ENCODE results near the gene ADAMTS15. TPM values are rescaled to one million over a fixed set of nuclear protein-coding genes. Genes with fewer than 3 reads are reported as not detected.

ADAMTS15 gene
- total and polyA plus RNA-seq, 2 donors (not counting 3 experiments of a cell fraction or from before 2014, with no cell fraction given): 0.08 TPM; not detected in 1

DNA sequence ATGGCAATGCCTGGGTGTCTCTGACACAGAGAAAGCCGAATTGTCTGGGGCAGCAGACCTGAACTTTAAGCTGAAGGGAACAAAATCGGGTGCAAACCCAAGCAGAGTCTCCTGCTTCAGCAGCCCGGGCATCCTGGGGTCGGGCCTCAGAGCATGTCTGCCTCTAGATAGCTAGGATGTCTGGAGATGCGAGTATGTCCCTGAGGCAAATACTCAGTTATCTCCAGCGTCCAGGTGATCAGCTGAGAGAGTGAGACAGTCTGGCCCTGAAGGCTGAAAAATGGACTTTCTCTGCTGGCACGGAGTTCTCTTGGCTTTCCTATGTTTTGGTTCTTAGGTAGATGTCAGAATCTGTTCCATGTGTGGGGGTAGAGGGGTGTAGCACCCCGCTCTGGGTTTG is 23.3 kb upstream of the ADAMTS15 start:
- no peak overlapping the region for H3K27ac ChIP-seq (ENCODE audit: insufficient read depth, low read depth, low read length)
- H3K9ac ChIP-seq (replicated peaks; ENCODE audit: extremely low read depth, insufficient read depth, low read length): no peak overlapping the region
- H3K79me2 ChIP-seq (ENCODE audit: control insufficient read depth, insufficient read depth, low read length): no peaks in the 10 kb centered on the region
- no peaks in the 10 kb centered on the region for H3K9me1 ChIP-seq (replicated peaks; ENCODE audit: control insufficient read depth, extremely low read depth, insufficient read depth, low read length)
- no peak overlapping the region for H3K4me3 ChIP-seq (replicated peaks in 1 of 3; ENCODE audit: insufficient read depth in 1 of 3, low read depth in 1 of 3, low read length in 3 of 3)
- no peak overlapping the region for H3K4me2 ChIP-seq (ENCODE audit: insufficient read depth, low read length)
- ChIA-PET POLR2A (no interaction called here), CTCF (interaction anchor here (0.6 to 3.6 kb wide), 5 partner anchors 9 to 1249 kb away, joined by 3 to 12 read pairs (median 8); no protein-coding TSS in a partner anchor)
- intact Hi-C loops (cut with micrococcal nuclease) (no loop called here), dilution Hi-C loops (cut with MboI; ENCODE audit: extremely low pct_ligation_motif_present, low sequenced_read_pairs) (loop anchor here (25.0 kb wide), 1 partner anchor 437 kb away; no protein-coding TSS in a partner anchor)
- no peaks in the 10 kb centered on the region for H3K36me3 ChIP-seq (ENCODE audit: control insufficient read depth in 2 of 2, extremely low read depth in 1 of 2, insufficient read depth in 2 of 2, low read length in 2 of 2)
- H3K9me3 ChIP-seq (replicated peaks; ENCODE audit: control insufficient read depth, insufficient read depth, low read length): no peaks in the 10 kb centered on the region
- no TSS peak for BruUV-seq (replicated peaks)
- FAIRE-seq: no peak
- H4K20me1 ChIP-seq (replicated peaks; ENCODE audit: control insufficient read depth, extremely low read depth, insufficient read depth, low read length): no peaks in the 10 kb centered on the region
- no peak overlapping the region for H2AFZ ChIP-seq (ENCODE audit: low read depth, low read length)
- TF ChIP-seq JUN (IDR thresholded peaks at IDR 0.05; ENCODE audit: borderline replicate concordance, insufficient read depth, insufficient read length, low read depth) (no peak), POLR2A (IDR thresholded peaks at IDR 0.05; ENCODE audit: low read depth, low read length) (no peak), FOS (IDR thresholded peaks at IDR 0.05; ENCODE audit: borderline replicate concordance, insufficient read depth, low read length) (no peak), POLR2AphosphoS5 (IDR thresholded peaks at IDR 0.05; ENCODE audit: insufficient read depth, low read depth, low read length) (no peak), EZH2 (IDR thresholded peaks at IDR 0.05; ENCODE audit: borderline replicate concordance, low read depth, low read length, severe bottlenecking) (no peak), MYC (IDR thresholded peaks at IDR 0.05; ENCODE audit: low read depth, low read length) (no peak), GATA2 (IDR thresholded peaks at IDR 0.05; ENCODE audit: insufficient read depth, insufficient read length, low read depth, low read length) (no peak)
- TF ChIP-seq, protein P1, sequence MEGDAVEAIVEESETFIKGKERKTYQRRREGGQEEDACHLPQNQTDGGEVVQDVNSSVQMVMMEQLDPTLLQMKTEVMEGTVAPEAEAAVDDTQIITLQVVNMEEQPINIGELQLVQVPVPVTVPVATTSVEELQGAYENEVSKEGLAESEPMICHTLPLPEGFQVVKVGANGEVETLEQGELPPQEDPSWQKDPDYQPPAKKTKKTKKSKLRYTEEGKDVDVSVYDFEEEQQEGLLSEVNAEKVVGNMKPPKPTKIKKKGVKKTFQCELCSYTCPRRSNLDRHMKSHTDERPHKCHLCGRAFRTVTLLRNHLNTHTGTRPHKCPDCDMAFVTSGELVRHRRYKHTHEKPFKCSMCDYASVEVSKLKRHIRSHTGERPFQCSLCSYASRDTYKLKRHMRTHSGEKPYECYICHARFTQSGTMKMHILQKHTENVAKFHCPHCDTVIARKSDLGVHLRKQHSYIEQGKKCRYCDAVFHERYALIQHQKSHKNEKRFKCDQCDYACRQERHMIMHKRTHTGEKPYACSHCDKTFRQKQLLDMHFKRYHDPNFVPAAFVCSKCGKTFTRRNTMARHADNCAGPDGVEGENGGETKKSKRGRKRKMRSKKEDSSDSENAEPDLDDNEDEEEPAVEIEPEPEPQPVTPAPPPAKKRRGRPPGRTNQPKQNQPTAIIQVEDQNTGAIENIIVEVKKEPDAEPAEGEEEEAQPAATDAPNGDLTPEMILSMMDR (IDR thresholded peaks at IDR 0.05; ENCODE audit: extremely low read depth in 1 of 2, insufficient read depth in 1 of 2, low read depth in 1 of 2, low read length in 2 of 2): no peak
- TF ChIP-seq, protein P2, sequence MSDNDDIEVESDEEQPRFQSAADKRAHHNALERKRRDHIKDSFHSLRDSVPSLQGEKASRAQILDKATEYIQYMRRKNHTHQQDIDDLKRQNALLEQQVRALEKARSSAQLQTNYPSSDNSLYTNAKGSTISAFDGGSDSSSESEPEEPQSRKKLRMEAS (IDR thresholded peaks at IDR 0.05; ENCODE audit: insufficient read depth, insufficient read length): no peak
- peaks cover 40 to 42% of the 10 kb centered on the region in 2 experiments for H3K27me3 ChIP-seq (ENCODE audit: control insufficient read depth in 2 of 2, insufficient read depth in 2 of 2, low read length in 2 of 2)
- no peaks in the 10 kb centered on the region for H3K4me1 ChIP-seq (ENCODE audit: control insufficient read depth, extremely low read depth, insufficient read depth, low read length)
- DNase-seq (ENCODE audit: low read depth, low spot score): no peak

Data from endothelial cell of umbilical vein (primary cell).